WI38 (cell line): Measurements from ENCODE around the gene ANKRD24.
"Not testable (repeated sequence)": the region's sequence is repeated elsewhere in the genome, so short reads cannot be mapped to it uniquely, and the experiment has no call there.

Experiments used
- H3K4me3 ChIP-seq: 2 replicates; pipeline ENCODE4 v1.5.1; 2011; ENCODE audit warnings: low read depth, mild to moderate bottlenecking, control low read depth, low read length
- CTCF ChIP-seq: IDR thresholded peaks from 2 replicates; pipeline ENCODE4 v1.5.1; 2012; ENCODE audit warnings: low read depth, mild to moderate bottlenecking, control low read depth, low read length

The ANKRD24 gene

GRCh38 chr19:4238831-4239230 is 56.3 kb downstream of the ANKRD24 start:
- H3K4me3 ChIP-seq, result no peak overlapping the region
- no peak for TF ChIP-seq CTCF

GRCh38 chr19:4241824-4242430 is 59.4 kb downstream of the ANKRD24 start:
- H3K4me3 ChIP-seq, result no peak overlapping the region

GRCh38 chr19:4245938-4246337 is 63.4 kb downstream of the ANKRD24 start:
- H3K4me3 ChIP-seq, result not testable (repeated sequence)

More at GRCh38 chr19:4241824-4242430, 59.4 kb downstream of the ANKRD24 start:
- TF ChIP-seq CTCF, result no peak

GRCh38 chr19:4246767-4247593 is 64.5 kb downstream of the ANKRD24 start, which contains the start of gene YJU2:
TSS of gene YJU2 (plus strand) at chr19:4247080. CDS start at chr19:4247147, 67 bp downstream.
- TF ChIP-seq CTCF, result peak; percentile 45
- peak within 1 kb of the TSS; percentile 72 for H3K4me3 ChIP-seq

- H3K4me3 ChIP-seq, result no peak overlapping the region
- TF ChIP-seq CTCF, result no peak
Observed at GRCh38 chr19:4256563-4256962, 74.1 kb downstream of the ANKRD24 start.

GRCh38 chr19:4257025-4257424 is 74.5 kb downstream of the ANKRD24 start:
- no peak for TF ChIP-seq CTCF
- H3K4me3 ChIP-seq, result no peak overlapping the region

- H3K4me3 ChIP-seq, result no peak overlapping the region
- no peak for TF ChIP-seq CTCF
Observed at GRCh38 chr19:4258181-4258580, 75.7 kb downstream of the ANKRD24 start.
